Fibroblast of lung (primary cell): ENCODE measurements around the gene DIP2A. TPM values are rescaled to one million over a fixed set of nuclear protein-coding genes. Genes with fewer than 3 reads are reported as not detected.

Experiments used
- DNase-seq, 2 donors: peaks; one replicate each; pipeline versions ENCODE4 v3.0.0 to v3.0.0-alpha.2; 2010; ENCODE audit warnings: low read depth in 2 of 2
- H2AFZ ChIP-seq: 2 replicates; pipeline ENCODE4 v1.5.1; 2012; ENCODE audit warnings: low read length, control low read depth, inconsistent platforms
- H3K27ac ChIP-seq: 2 replicates; pipeline ENCODE4 v1.5.1; 2011; ENCODE audit warnings: low read length, control low read depth; ENCODE audit not compliant: insufficient read depth
- H3K27me3 ChIP-seq: 2 replicates; pipeline ENCODE4 v1.5.1; 2011; ENCODE audit warnings: mild to moderate bottlenecking, low read length; ENCODE audit not compliant: control insufficient read depth, insufficient read depth
- H3K36me3 ChIP-seq: 2 replicates; pipeline ENCODE4 v1.5.1; 2011; ENCODE audit warnings: low read length; ENCODE audit not compliant: control insufficient read depth, insufficient read depth
- H3K4me1 ChIP-seq: 2 replicates; pipeline ENCODE4 v1.5.1; 2011; ENCODE audit warnings: low read length; ENCODE audit not compliant: control insufficient read depth, insufficient read depth; ENCODE audit errors: extremely low read depth
- H3K4me2 ChIP-seq: 2 replicates; pipeline ENCODE4 v1.5.1; 2011; ENCODE audit warnings: low read length, control low read depth; ENCODE audit not compliant: insufficient read depth; ENCODE audit errors: extremely low read depth
- H3K4me3 ChIP-seq, 4 experiments: fragments of 200-600 bp in 1 of 4; sonication (generic) in 1 of 4; replicated peaks in 1 of 4; 2 replicates each; pipeline ENCODE4 v1.5.1; 2011 to 2016; ENCODE audit warnings: low read length in 4 of 4, low read depth in 3 of 4, mild to moderate bottlenecking in 3 of 4, control low read depth in 2 of 4, inconsistent platforms in 1 of 4, mixed read lengths in 1 of 4; ENCODE audit not compliant: insufficient read depth in 1 of 4; ENCODE audit errors: control extremely low read depth in 1 of 4
- H3K79me2 ChIP-seq: 2 replicates; pipeline ENCODE4 v1.5.1; 2012; ENCODE audit warnings: mild to moderate bottlenecking, low read length, inconsistent platforms; ENCODE audit not compliant: control insufficient read depth, insufficient read depth
- H3K9ac ChIP-seq: 2 replicates; pipeline ENCODE4 v1.5.1; 2011; ENCODE audit warnings: mild to moderate bottlenecking, low read length, control low read depth; ENCODE audit not compliant: insufficient read depth
- H3K9me3 ChIP-seq: 2 replicates; pipeline ENCODE4 v1.5.1; 2012; ENCODE audit warnings: low read depth, low read length; ENCODE audit not compliant: control insufficient read depth, insufficient read depth
- H4K20me1 ChIP-seq: 2 replicates; pipeline ENCODE4 v1.5.1; 2011; ENCODE audit warnings: low read length; ENCODE audit not compliant: control insufficient read depth, insufficient read depth; ENCODE audit errors: extremely low read depth
- EZH2 ChIP-seq: IDR thresholded peaks from 2 replicates; pipeline ENCODE4 v1.5.1; 2012; ENCODE audit warnings: low read length, control low read depth, mild to moderate bottlenecking; ENCODE audit errors: missing control alignments
- polyA plus RNA-seq, 2 donors: library from polyadenylated mRNA; depleted of rRNA in 1 of 2; stranded (reverse) in 1 of 2; unstranded in 1 of 2; fragments of >200 nt; gene quantifications; 2 replicates each; pipeline ENCODE4 v1.2.1, GENCODE V29; 2011 to 2012; ENCODE audit warnings: missing spikeins in 1 of 2
- total RNA-seq: library from RNA; depleted of rRNA; stranded (reverse); fragments of >200 nt; gene quantifications from 2 replicates; pipeline ENCODE4 v1.2.1, GENCODE V29; 2014
- TF ChIP-seq, protein P1 (sequence below), 2 donors: IDR thresholded peaks in 1 of 2; conservative IDR thresholded peaks in 1 of 2; 1 replicate in 1 of 2; 2 replicates in 1 of 2; pipeline ENCODE4 v1.5.1; 2011 to 2012; ENCODE audit warnings: low read length in 2 of 2, control low read depth in 1 of 2, inconsistent platforms in 1 of 2, low read depth in 1 of 2, mild to moderate bottlenecking in 1 of 2

Gene DIP2A
- total and polyA plus RNA-seq, 2 donors (not counting 1 experiment from before 2014, with no cell fraction given): 16.3 to 21.1 TPM

DNA sequence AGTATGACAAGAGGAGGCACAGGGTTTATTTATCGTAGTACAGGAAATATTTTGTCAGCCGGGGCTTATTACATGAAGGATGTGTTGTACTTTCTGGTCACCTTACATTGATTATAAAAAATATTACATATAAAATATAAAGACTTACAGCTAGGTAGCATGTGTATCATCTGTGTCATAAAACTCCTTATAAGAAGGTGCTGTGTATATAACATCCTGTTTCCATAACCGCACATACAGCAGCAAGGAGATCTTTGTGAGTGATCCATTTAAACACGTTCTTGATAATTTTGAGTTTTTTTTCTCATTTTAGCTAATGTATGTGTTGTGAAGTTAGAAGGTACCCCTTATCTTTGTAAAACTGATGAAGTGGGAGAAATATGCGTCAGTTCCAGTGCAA lies 86.1 kb downstream of the DIP2A start:
- no peak overlapping the region for H3K27ac ChIP-seq
- no peak overlapping the region for H2AFZ ChIP-seq
- H3K27me3 ChIP-seq: no peaks in the 10 kb centered on the region
- no peaks in the 10 kb centered on the region for H4K20me1 ChIP-seq
- H3K4me2 ChIP-seq: no peak overlapping the region
- H3K9me3 ChIP-seq: no peaks in the 10 kb centered on the region
- no peak for DNase-seq
- peaks cover 24% of the 10 kb centered on the region for H3K36me3 ChIP-seq
- H3K79me2 ChIP-seq: no peaks in the 10 kb centered on the region
- no peak overlapping the region for H3K9ac ChIP-seq
- no peaks in the 10 kb centered on the region for H3K4me1 ChIP-seq
- no peak overlapping the region for H3K4me3 ChIP-seq
- no peak for TF ChIP-seq EZH2
- TF ChIP-seq, protein P1, sequence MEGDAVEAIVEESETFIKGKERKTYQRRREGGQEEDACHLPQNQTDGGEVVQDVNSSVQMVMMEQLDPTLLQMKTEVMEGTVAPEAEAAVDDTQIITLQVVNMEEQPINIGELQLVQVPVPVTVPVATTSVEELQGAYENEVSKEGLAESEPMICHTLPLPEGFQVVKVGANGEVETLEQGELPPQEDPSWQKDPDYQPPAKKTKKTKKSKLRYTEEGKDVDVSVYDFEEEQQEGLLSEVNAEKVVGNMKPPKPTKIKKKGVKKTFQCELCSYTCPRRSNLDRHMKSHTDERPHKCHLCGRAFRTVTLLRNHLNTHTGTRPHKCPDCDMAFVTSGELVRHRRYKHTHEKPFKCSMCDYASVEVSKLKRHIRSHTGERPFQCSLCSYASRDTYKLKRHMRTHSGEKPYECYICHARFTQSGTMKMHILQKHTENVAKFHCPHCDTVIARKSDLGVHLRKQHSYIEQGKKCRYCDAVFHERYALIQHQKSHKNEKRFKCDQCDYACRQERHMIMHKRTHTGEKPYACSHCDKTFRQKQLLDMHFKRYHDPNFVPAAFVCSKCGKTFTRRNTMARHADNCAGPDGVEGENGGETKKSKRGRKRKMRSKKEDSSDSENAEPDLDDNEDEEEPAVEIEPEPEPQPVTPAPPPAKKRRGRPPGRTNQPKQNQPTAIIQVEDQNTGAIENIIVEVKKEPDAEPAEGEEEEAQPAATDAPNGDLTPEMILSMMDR (conservative IDR thresholded peaks at IDR 0.05 in 1 of 2, IDR thresholded peaks at IDR 0.05 in 1 of 2; ENCODE audit: low read depth in 1 of 2, low read length in 2 of 2): no peak

DNA sequence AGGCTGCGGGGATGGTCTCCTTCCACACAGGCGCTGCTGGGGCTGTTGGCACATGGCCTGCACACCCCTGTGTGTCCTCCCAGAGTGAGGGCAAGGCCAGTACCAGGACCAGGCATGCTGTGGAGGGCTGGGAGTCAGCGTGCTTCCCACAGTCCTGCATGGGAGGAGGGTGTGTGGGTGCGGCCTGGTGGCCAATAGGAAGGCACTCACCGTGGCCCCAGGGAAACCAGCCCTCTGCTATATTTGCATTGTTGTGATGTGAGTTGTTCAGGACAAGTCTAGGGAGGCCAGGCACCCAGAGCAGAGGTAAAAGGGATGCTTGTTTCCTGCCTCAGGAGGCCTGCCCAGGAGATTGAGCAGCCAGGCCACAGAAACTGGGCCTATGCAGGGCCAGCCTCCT lies 86.7 kb downstream of the DIP2A start:
- H3K27ac ChIP-seq: no peak overlapping the region
- H3K4me3 ChIP-seq: no peak overlapping the region
- H3K4me1 ChIP-seq: no peaks in the 10 kb centered on the region
- H3K9me3 ChIP-seq: no peaks in the 10 kb centered on the region
- H3K9ac ChIP-seq: no peak overlapping the region
- TF ChIP-seq EZH2: no peak
- TF ChIP-seq, protein P1 (conservative IDR thresholded peaks at IDR 0.05 in 1 of 2, IDR thresholded peaks at IDR 0.05 in 1 of 2; ENCODE audit: low read depth in 1 of 2, low read length in 2 of 2): no peak
- no peak overlapping the region for H3K4me2 ChIP-seq
- H3K36me3 ChIP-seq: peaks cover 24% of the 10 kb centered on the region
- no peaks in the 10 kb centered on the region for H3K79me2 ChIP-seq
- H2AFZ ChIP-seq: no peak overlapping the region
- H4K20me1 ChIP-seq: no peaks in the 10 kb centered on the region
- no peak for DNase-seq
- no peaks in the 10 kb centered on the region for H3K27me3 ChIP-seq

DNA sequence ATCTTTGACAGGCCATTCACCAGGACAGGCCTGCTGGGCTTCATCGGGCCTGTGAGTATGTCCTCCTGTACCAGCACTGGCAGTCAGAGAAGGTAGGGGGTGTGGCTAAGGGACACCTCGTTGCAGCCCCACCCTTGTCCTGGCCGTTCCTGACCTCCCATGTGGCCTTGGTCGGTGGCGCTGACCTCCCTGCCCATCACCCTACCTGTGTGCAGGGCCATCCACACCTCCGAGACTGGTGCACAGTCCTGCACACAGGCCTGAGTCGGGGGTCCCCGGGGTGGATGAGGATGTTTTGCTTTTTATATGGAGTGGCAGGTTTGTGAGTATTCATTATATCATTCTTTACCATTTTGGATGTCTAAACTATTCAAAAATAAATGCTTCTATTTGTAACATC lies 87.2 kb downstream of the DIP2A start:
- Histone ChIP-seq H3K36me3 (peaks cover 24% of the 10 kb centered on the region), H3K4me2 (no peak overlapping the region)

More for the DNA sequence above, 87.2 kb downstream of the DIP2A start:
- no peak overlapping the region for H2AFZ ChIP-seq
- no peak overlapping the region for H3K4me3 ChIP-seq
- H3K9ac ChIP-seq: no peak overlapping the region
- no peaks in the 10 kb centered on the region for H3K27me3 ChIP-seq
- H3K27ac ChIP-seq: no peak overlapping the region
- H4K20me1 ChIP-seq: no peaks in the 10 kb centered on the region
- H3K4me1 ChIP-seq: no peaks in the 10 kb centered on the region
- H3K9me3 ChIP-seq: no peaks in the 10 kb centered on the region
- no peaks in the 10 kb centered on the region for H3K79me2 ChIP-seq
- TF ChIP-seq, protein P1 (conservative IDR thresholded peaks at IDR 0.05 in 1 of 2, IDR thresholded peaks at IDR 0.05 in 1 of 2; ENCODE audit: low read depth in 1 of 2, low read length in 2 of 2): no peak
- no peak for TF ChIP-seq EZH2
- no peak for DNase-seq
